Activated CD4-positive, alpha-beta T cell treated with anti-CD3 and anti-CD28 coated beads for 24 hours (primary cell): ENCODE results near the gene ZEB2.

ENCODE experiments used
- DNase-seq, 2 donors: peaks; one replicate each; pipeline ENCODE4 v3.0.0-alpha.2; 2020; ENCODE audit warnings: low read depth in 2 of 2

The ZEB2 gene

DNA sequence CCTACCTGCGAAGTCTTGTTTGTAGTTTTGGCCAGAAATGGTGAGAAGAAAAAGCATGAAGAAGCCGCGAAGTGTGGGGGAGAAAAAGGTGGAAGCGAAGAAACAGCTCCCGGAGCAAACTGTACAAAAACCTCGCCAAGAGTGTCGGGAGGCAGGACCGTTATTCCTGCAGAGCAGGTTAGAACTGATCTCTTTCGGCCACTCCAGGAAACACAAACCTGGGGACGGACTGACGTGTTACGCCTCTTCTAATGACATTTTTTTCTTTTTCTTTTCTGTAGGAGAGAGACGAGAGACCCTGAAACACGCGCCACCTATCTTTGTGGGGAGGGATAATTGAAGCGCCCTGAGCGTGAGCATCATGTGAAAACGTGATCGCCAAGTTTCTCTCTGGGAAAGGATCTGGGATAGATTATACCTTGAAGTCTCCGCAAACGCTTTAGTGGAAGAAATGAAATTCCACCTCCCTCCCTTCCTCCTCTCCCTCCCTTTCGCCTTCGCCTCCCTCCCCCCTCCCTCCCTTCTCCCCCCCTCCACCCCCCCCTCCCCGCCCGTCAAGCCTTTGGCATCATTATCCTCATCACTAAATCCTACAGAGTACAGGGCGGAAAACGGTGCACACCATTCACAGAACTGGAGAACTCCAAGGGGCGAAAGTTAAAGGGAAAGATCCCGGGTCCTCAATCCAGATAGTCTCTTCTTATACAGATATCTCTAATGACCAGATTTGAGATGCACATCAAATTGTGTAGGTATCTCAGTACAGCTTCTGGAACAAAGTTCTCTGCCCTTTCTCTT lies at the start of gene ZEB2:
ZEB2 (minus strand) TSS at position 186 of the 798 bp plus-strand sequence. CDS start 2,769 bp downstream, outside the sequence.
- no peak for DNase-seq

DNA sequence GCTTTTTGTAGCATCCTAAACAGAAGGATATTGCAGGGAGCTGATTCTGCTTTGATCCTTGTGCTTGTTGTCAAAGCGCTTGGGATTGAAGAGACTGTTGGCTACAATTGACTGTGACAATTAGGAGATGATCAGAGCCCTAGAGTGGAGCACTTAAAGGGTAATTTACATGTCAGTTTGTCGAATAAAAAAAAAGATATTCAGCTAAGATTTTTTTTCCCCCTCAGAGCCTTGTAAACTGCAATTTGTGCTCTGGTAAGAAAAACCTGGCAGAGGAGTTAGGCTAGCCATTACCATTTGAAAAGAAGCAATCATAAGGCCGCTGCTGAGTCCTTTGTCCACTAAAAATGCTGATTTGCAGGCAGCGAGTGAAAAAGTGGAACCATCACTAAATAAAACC lies 47.8 kb upstream of the ZEB2 start:
- no peak for DNase-seq

DNA sequence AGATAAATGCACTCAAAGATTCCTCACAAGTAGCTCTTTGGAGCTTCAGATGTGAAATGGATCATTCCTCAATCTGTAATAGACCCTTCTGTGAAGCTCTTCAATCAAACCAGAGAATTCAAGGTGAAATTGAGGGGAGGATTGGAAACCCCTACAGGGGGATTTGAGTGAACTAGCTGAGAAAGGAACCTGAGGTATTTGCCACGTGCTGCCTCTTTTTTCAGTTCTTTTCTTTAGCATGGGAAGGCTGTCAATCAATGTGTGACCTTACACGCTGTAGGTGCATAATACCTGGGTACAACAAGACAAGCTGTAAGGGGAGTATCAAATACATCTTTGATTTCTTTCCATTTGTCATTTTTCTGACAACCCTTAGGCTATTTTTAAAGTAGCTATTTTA lies 46.5 kb upstream of the ZEB2 start:
- DNase-seq = no peak

DNA sequence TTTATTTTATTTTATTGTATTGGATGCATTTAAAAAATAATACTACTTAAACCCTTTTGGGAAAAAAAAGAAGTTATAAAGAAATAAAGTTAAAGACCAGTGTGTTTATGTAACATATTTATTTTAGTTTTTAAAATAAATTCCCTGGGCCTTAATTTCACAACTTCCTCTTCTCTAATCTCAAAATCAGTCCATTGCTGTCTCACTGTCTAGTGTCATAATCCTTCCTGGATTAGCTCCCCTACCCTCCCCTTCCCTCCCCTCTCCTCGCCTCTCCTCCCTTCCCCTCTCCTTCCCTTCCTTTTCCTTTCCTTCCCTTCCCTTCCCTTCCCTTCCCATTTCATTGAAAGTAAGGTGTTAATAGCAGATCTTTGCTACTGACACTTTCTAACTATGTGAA lies 40.3 kb upstream of the ZEB2 start:
- no peak for DNase-seq

DNA sequence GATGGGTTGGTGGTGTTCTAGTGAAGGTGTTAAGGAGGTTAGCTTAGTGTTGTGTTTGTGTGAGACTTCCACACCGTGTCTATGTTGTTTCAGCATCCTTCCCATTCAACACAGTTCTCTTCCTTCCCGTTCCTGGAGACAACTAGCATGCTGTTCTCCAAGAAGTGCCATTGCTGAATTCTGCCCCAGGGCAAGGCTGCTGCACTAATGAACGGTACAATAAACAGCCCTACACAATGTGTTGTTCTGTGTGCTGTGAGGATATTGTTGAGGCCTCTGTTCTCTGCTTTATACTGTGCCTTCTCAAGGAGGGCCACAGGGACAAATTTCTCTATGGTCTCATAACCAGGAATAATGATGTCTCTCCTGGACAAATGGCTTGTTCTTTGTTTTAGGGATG lies 39.8 kb upstream of the ZEB2 start:
- no peak for DNase-seq

DNA sequence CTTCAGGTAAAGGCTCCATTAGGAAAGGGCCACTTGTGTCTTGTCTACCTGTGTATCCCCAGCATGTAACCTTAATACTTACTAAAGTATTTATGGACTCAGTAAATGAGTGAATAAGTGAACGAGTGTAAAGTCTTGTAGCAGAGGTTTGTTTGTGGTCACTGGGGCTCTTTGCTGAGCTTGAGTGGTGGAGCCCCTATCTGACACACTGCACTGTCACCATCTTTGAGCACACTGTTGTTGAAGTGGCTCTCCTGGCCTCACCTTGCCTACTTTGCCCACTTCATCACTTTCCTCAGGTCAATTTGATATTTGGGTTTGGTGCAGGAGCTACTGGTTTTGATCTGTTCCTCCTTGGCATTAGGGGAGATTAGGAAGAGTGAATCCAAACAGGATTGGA lies 39.3 kb upstream of the ZEB2 start:
- DNase-seq = no peak

DNA sequence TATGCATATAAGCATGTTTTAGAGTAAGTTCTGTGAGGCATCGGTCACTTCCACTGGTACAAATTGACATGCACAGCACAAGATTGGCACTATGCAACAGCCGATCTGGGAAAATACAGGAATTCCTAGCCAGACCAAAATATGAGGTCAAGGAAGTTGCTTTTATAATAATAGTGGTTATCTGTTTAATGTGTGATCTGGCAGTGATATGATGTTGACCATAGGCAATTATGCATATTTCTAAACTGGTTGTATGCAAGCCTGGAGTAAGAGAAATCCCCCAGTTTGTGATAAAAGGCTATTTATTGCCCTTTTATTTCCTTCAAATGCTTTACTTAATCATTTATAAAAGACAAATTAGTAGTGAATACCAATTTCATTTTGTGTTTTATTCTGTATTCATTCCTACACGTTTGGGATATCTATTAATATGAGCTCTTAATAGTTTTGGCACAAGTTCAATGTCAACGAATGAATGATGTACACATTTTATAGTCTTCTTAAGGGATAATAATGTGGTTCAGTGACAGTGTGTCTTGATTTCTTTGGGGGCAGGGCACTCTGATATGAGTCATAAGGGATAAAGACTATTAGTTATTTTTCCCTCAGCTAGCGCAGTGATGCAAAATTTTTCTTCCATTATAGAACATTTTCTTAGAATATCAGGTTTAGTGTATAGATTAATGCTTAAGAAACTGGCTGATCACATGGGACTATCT lies 34.7 kb upstream of the ZEB2 start:
- DNase-seq = no peak

DNA sequence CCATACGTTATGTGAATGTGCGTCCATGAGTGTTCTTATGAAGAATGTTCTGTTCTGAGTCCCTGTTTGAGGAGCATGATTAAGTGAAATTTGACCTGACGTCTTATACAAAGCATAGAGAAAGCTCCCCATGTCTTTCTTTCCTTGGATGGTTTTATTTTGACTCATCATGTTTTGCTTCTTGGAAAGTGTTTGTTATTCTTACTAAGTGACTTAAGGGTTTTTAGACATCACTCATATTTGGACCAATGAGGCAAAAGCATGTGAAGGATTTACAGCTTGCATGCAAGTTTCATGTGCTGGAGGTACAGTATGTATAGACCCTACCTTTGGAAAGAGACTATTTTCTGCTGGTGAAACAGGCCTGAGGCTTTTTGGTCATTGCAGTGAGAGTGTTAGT lies 33.5 kb upstream of the ZEB2 start:
- no peak for DNase-seq

DNA sequence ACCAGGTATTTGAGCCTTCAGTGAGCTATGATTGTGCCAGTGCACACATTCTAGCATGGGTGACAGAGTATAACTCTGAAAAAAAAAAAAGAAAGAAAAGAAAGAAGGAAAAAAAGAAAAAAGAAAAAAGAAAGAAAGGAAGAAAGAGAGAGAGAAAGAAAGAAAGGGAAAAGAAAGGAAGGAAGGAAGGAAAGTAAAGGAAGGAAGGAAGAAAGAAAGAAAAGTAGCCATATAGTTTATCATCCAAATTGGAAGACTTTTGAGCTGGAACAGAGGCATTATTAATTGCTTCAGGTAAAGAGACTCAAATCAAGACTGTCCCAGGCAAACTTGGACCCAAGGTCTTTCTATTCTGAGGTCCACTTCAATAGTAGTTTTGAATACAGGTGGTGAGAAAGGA lies 32.9 kb upstream of the ZEB2 start:
- no peak for DNase-seq

DNA sequence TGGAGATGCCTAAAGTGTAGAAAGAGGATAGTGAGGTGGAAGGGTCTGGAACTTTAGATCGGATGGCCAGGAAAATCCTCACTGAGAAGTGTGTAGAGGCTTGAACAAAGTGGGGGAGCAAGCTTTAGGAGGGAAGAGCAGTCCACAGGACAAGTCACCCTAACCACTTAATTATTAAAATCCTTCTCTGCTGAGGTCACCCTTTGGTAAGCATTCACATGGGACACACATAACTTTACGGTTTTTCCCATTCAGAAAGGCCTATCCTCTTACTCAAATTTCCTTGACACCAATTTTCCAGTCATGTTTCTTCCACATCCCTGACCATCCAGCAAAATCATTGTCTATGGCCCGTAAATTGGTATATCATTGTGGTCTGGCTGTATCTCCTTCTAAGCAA lies 31.0 kb upstream of the ZEB2 start:
- no peak for DNase-seq

DNA sequence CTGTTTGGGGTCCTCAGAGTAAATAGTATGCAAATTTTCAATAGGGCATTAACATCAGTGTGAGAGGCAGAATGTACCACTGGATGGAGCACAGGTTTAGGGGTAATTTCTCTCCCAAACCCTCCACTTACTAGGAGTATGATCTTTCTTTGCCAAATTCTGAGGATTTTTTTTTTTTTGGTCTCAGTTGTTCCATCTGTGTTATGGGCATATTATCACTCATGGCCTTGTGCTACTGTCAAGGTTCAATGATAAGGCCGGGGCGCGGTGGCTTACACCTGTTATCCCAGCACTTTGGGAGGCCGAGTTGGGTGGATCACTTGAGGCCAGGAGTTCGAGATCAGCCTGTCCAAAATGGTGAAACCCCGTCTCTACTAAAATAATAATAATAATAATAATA lies 30.2 kb upstream of the ZEB2 start:
- DNase-seq = no peak

DNA sequence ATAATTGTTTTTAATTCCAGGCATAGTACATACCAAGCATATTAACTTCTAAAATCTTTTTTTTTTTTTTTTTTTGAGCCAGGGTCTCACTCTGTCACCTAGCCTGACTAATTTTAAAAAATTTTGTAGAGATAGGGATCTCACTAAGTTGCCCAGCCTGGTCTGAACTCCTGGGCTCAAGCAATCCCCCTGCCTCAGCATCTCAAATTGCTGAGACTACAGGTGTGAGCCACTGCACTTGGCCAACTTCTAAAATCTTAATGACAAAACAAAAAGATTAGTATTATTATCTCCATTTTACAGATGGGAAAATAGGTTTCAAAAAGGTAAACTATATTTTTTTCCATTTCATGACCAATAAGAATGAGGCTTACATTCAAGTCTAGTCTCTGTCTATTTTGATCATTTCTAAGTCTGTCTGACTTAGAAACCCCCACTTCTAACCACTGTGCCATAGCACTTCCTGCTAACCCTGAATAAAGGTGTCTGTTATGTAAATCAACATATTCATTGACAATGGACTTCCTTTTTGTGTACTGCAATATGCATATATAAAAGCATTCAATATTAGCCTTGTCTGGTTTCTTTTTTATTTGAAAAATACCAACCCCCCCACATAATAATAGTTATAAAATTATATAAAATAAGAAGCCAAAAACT lies 28.7 kb upstream of the ZEB2 start:
- no peak for DNase-seq

DNA sequence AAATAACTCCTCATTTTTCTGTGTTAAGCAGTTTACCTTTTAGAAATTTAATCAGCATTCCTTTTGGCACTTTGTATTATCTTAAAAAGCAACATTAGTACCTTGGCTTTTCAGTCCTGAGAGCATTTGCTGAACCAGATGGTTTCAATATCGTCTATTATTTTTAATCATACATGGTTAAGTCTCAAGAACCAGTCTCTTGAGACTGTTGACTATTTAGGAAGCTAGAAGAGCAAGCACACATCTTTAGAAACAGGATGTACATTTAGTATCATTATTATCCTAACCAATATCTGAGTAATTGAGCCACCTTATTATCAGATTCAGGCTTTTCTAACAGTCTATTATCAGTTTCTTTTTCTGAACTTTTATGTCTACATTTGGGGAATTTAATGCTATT lies 28.2 kb upstream of the ZEB2 start:
- DNase-seq = no peak

DNA sequence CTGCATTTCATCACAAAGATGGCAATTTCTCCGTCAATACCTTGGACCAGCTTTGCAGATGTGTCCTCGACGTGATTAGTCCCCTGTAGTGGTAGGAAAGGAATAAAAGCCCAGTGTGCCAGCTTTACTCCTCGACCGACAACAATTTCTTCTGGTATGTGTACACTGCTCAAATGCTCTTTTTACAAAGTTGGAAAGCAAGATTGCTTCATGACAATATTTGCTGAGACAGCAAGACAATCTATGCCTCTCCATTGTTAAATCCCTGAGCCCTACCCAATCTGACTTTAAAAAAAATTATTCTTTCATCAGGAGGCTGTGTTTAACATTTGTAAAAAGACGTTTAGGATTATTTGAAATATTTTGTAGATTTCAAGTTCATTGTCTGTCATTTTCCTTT lies 27.6 kb upstream of the ZEB2 start:
- DNase-seq = no peak

DNA sequence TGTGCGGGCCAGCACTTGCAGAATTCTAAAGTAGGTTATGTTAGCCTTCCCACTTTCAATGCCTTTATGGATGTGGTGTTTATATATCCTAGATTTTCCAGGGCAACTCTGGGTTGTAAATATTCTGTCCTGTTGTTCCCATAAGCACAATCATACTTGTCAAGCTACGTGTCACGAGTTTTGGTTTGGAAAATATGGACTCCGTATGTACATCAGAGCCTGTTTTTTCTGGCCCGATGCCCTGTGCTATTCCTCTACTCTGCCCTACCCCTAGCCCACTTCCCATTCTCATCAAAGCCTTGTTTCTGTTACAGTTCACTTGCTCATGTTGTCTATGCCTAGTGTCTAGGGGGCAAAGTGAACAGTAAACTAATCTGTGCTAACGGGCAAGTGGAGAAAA lies 27.0 kb upstream of the ZEB2 start:
- no peak for DNase-seq

DNA sequence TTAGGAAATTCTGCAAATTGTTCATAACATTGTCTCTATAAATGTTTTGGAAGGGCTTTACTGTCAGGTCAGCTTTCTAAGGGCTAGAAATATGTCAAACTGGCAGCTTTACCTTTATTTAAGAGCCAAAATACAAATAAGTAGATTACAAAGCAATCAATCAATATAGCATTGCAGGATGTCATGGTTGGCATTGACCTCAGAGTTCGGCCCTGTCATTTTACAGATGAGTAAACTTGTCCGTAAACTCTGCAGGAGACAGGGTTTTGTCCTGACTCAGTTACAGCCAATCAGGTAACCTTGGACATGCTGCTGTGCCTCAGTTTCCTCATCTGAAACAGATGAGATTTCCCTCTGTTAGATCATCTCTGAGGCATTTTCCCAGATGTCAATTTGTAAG lies 25.9 kb upstream of the ZEB2 start:
- DNase-seq = no peak

DNA sequence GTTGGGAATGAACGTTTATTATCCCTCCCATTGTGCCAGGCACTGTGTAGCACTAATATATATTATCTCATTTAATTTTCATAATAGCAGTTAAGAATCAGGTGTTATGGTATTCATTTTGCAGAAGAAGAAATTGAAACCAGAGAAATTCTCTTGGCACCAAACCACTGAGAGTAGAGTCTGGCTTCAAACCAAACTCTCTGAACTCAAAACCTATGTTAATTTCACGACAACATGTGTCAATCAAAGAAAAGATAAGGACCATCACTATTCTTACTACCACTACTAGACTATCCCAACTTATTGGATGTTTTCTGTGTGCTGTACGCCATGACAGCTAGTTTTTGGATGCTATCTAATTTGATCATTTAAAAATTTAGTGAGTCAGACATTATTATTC lies 24.1 kb upstream of the ZEB2 start:
- no peak for DNase-seq

DNA sequence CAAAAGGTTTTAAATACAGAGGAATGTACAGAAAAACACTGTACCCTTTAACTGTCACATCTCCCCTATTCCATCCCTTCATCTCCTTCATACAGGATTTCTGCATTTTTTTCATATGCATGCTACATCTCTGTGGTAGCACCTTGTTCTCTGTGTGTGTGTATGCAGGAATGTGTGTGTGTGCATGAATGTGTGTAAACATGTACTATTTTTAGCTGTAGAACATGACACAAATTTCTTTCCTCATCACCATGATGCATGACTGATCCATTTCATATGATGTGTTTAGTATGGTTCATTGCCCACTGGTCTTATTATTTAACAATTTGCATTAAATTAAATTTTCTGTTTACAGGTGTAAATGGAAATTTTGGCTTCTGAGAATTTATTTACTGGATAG lies 21.5 kb upstream of the ZEB2 start:
- DNase-seq = no peak

DNA sequence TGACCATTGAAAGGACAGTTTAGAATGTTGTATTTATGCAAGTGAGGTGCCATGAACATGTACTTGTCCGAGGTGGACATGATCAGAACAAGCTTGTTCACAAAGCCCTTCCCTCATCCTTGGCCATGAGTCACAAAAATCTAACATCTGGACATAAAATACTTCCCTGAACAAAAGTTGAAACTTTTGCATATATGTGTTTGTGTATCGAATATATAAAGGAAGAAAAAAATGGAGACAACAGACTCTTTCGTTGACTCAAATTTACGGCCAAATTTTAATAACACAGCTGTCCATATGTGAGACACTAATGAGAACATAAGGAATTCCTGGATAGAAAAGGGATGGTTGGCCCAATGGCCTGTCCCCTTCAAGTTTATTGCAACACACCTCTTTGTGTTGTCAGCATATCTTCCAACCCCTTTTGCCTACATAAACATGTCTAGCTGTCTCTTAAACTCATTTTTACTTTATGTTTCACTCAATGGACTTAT lies 19.4 kb upstream of the ZEB2 start:
- no peak for DNase-seq

DNA sequence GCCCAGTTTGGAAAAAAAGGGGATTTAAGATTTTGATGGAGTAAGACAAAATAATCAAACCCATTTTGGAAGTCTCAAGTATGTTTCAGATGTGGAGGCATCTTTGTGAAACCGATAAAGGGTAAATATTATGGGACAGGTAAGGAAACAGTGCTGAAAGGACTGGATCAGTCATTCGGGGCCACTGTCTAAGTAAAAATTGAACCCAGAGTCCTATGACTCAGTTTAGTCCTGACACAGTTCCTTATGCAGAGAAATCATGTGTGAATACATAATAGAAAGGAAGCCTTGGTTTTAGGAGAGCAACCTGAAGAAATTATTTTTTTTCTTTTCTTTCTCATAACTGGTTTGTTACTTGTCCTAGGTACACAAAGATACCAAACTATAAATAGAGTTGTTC lies 15.4 kb upstream of the ZEB2 start:
- no peak for DNase-seq

DNA sequence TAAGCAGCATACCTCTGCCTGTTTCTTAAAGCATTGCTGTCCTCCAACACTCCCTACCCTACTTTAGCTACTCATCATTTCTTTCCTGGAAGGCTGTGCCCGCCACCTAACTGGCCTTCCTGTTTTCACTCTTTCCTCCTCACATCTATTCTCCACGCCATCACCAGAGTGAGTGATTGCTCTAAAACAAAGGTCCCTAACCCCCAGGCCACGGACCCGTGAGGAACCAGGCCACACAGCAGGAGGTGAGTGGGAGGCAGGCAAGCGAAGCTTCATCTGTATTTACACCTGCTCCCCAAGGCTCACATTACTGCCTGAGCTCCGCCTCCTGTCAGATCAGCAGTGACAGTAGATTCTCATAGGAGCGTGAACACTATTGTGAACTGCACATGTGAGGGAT lies 13.3 kb upstream of the ZEB2 start:
- DNase-seq = no peak

DNA sequence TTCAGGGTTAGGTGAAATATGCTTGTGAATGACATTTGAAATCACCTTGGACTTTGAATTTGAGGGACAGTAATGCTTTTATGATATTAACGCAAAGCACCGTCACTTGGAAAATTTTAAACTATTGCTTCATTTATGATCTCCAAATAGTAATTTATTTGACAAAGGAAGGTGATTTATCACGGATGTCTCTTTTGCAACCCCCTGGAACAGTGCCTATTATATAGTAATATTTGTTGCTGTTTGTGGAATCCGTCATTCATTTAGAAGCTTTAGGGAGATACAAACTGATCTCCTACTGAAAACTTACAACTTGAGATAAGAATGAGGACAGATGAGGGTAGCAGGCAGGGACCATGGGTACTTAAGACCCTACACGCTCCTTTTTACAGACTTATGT lies 10.7 kb upstream of the ZEB2 start:
- no peak for DNase-seq

DNA sequence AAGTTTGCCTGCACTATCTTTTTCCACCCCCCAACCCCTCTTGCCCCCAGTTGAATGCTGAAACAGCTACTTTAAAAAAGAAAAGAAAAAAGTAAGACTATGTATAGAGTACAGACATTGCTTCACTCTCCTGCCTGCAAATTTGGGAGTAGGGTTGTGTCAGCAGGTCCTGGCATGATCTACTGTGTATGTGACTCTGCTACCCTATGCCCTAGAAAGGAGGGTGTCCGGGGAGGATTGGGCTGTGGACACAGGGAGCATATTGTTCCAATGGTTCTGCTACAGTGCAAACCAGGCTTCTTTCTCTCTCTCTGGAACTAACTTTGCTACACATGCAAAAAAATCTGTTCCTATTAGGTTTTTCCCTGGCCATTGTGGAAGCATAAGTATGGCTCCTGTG lies 9.9 kb upstream of the ZEB2 start:
- DNase-seq = no peak
